ENCODE data around the gene HACD2. TPM values are rescaled to one million over a fixed set of nuclear protein-coding genes. Genes with fewer than 3 reads are reported as not detected.

The HACD2 gene
- total RNA-seq, 4 donors from 2014 or later, result 11.9 to 70.5 (median 48.2) TPM

GRCh38 chr3:123479891-123480290 is 105.0 kb downstream of the HACD2 start:
- no peak for DNase-seq
- WGBS, 2 donors (ENCODE audit: low coverage in 1 of 2), result 71 to 86% methylated on average over 3 to 10 of the region's 10 CpGs
- H3K4me3 ChIP-seq, result no peak overlapping the region
- TF ChIP-seq POLR2AphosphoS5 (IDR thresholded peaks at IDR 0.05) (no peak), EP300 (IDR thresholded peaks at IDR 0.05; ENCODE audit: low read depth) (no peak), POLR2A (IDR thresholded peaks at IDR 0.05) (no peak)
- in situ Hi-C loops (cut with MboI; ENCODE audit: low pct_ligation_motif_present in 1 of 4, low pct_unique_long_range_greater_than_20kb in 1 of 4, low sequenced_read_pairs in 3 of 4), result loop anchor here in 3 of 4 donors (10.0 to 25.0 kb wide), 3 partner anchors 143 to 155 kb away; no protein-coding TSS in a partner anchor
- H3K4me1 ChIP-seq, result no peaks in the 10 kb centered on the region
- H3K27ac ChIP-seq, result no peak overlapping the region
- H3K27me3 ChIP-seq, result no peaks in the 10 kb centered on the region
- H3K9me3 ChIP-seq, result no peaks in the 10 kb centered on the region
- H3K36me3 ChIP-seq, result no peaks in the 10 kb centered on the region
- intact Hi-C loops (cut with DNase I; ENCODE audit: low total_unique reads), result no loop called here

- no peak for TF ChIP-seq POLR2AphosphoS5 (IDR thresholded peaks at IDR 0.05)
- TF ChIP-seq POLR2A (IDR thresholded peaks at IDR 0.05), result no peak
- no peak for TF ChIP-seq CTCF (IDR thresholded peaks at IDR 0.05)
- no peak for TF ChIP-seq EP300 (IDR thresholded peaks at IDR 0.05; ENCODE audit: low read depth)
- in situ Hi-C loops (cut with MboI; ENCODE audit: low pct_ligation_motif_present in 1 of 4, low pct_unique_long_range_greater_than_20kb in 1 of 4, low sequenced_read_pairs in 3 of 4) (loop anchor here in 1 of 4 donors (25.0 kb wide), 1 partner anchor 141 kb away; no protein-coding TSS in a partner anchor), intact Hi-C loops (cut with DNase I; ENCODE audit: low total_unique reads) (no loop called here)
- Histone ChIP-seq H3K9me3 (no peaks in the 10 kb centered on the region), H3K27me3 (no peaks in the 10 kb centered on the region), H3K36me3 (no peaks in the 10 kb centered on the region), H3K4me3 (no peak overlapping the region), H3K27ac (no peak overlapping the region), H3K4me1 (no peaks in the 10 kb centered on the region)
- WGBS, 2 donors (ENCODE audit: low coverage in 1 of 2), result 0% methylated on average over 1 of the region's 2 CpGs; no CpG with 5 or more reads in 1 of the 2 donors
- DNase-seq, result no peak
Measured at GRCh38 chr3:123478314-123478713, 106.5 kb downstream of the HACD2 start.

DNA sequence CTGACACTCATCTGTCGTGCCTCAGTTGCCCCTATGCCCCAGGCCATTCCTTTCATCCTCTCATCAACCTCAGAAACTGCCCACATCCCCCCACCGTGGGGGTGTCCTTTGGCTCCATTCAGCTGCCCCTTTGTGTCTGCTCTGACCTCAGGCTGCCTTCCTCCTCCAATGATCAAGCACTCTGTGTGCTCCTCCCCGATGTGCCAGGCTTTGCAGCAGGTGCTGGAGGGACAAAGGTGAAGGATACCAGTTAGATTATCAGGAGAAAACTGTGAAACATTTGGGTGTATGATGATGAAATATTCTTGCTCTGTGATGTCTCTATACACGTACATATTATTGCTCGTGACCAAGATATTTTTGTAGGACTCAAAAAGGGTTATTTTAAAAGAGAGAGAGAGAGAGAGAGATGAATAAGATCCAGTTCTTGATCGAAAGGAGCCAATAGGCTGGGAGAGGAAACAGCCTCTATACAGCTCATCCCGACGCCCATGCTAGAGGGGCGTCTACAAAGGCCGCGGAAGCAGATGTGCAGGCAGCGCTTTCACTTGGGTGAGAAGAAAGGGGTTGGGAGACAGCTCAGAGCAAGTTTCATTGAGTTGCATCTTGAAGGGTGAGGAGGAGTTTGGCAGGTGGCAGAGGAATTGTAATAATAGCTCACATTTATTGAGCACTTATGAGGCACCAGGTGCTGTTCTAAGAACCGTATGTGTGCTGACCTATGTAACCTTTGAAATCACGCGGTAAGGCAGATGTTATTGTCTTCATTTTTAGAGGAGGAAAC is 107.7 kb downstream of the HACD2 start:
- Histone ChIP-seq H3K27ac (no peak overlapping the region), H3K27me3 (no peaks in the 10 kb centered on the region), H3K4me3 (no peak overlapping the region), H3K4me1 (no peaks in the 10 kb centered on the region), H3K36me3 (no peaks in the 10 kb centered on the region), H3K9me3 (no peaks in the 10 kb centered on the region)
- WGBS, 2 donors (ENCODE audit: low coverage in 1 of 2), result 69 to 74% methylated on average over 11 to 15 of the region's 15 CpGs
- TF ChIP-seq POLR2A (IDR thresholded peaks at IDR 0.05), result no peak
- TF ChIP-seq EP300 (IDR thresholded peaks at IDR 0.05; ENCODE audit: low read depth), result no peak
- no peak for TF ChIP-seq POLR2AphosphoS5 (IDR thresholded peaks at IDR 0.05)
- no peak for TF ChIP-seq CTCF (IDR thresholded peaks at IDR 0.05)
- no peak for DNase-seq
- intact Hi-C loops (cut with DNase I; ENCODE audit: low total_unique reads) (no loop called here), in situ Hi-C loops (cut with MboI; ENCODE audit: low pct_ligation_motif_present in 1 of 4, low pct_unique_long_range_greater_than_20kb in 1 of 4, low sequenced_read_pairs in 3 of 4) (loop anchor here in 1 of 4 donors (25.0 kb wide), 1 partner anchor 140 kb away; no protein-coding TSS in a partner anchor)

DNA sequence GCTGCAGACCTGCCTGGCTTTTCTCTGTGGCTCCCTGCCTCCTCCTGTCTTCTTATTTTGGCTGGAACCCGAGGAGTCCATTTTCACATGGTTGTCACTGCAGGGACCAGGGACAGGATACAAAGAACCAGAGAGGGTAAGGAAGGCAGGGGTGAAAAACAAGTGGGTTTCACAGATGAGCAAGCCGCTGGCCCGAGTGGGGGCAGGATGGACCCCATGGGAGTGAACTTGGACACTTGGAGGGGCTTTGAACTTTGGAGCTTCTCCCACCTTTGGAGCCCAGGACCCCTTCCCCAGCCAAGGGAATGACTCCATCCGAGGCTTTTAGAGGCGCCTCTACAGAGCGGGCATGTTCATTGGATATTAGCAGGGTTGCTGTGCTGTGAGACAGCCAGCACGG is 109.1 kb downstream of the HACD2 start:
- no peak for TF ChIP-seq POLR2AphosphoS5 (IDR thresholded peaks at IDR 0.05)
- no peak for TF ChIP-seq POLR2A (IDR thresholded peaks at IDR 0.05)
- TF ChIP-seq EP300 (IDR thresholded peaks at IDR 0.05; ENCODE audit: low read depth), result no peak
- no peak for TF ChIP-seq CTCF (IDR thresholded peaks at IDR 0.05)
- Histone ChIP-seq H3K27me3 (no peaks in the 10 kb centered on the region), H3K27ac (no peak overlapping the region), H3K4me3 (no peak overlapping the region), H3K4me1 (no peaks in the 10 kb centered on the region), H3K9me3 (no peaks in the 10 kb centered on the region), H3K36me3 (no peaks in the 10 kb centered on the region)
- 75 to 100% methylated on average over 2 to 7 of the region's 7 CpGs for WGBS, 2 donors (ENCODE audit: low coverage in 1 of 2)
- in situ Hi-C loops (cut with MboI; ENCODE audit: low pct_ligation_motif_present in 1 of 4, low pct_unique_long_range_greater_than_20kb in 1 of 4, low sequenced_read_pairs in 3 of 4), result loop anchor here in 1 of 4 donors (25.0 kb wide), 1 partner anchor 138 kb away; no protein-coding TSS in a partner anchor
- intact Hi-C loops (cut with DNase I; ENCODE audit: low total_unique reads), result no loop called here
- no peak for DNase-seq
